ENCODE data around the gene HES3. TPM values are rescaled to one million over a fixed set of nuclear protein-coding genes. Genes with fewer than 3 reads are reported as not detected.

Gene HES3
- total RNA-seq, 4 donors from 2014 or later, result not detected

- Histone ChIP-seq H3K9me3 (no peaks in the 10 kb centered on the region), H3K27me3 (no peaks in the 10 kb centered on the region), H3K27ac (no peak overlapping the region), H3K36me3 (peaks cover 0 to 26% (median 0%) of the 10 kb centered on the region in 3 donors), H3K4me3 (no peak overlapping the region), H3K4me1 (peaks cover 0 to 14% (median 4%) of the 10 kb centered on the region in 4 donors)
- DNase-seq, result no peak
- TF ChIP-seq POLR2A (IDR thresholded peaks at IDR 0.05) (no peak), CTCF (IDR thresholded peaks at IDR 0.05) (no peak)
Observed at GRCh38 chr1:6252374-6252710, 8.4 kb downstream of the HES3 start.

- Histone ChIP-seq H3K9me3 (no peaks in the 10 kb centered on the region), H3K27me3 (no peaks in the 10 kb centered on the region), H3K4me1 (peaks cover 0 to 14% (median 4%) of the 10 kb centered on the region in 4 donors), H3K4me3 (no peak overlapping the region), H3K27ac (no peak overlapping the region), H3K36me3 (peaks cover 0 to 26% (median 0%) of the 10 kb centered on the region in 3 donors)
- TF ChIP-seq CTCF (IDR thresholded peaks at IDR 0.05) (no peak), POLR2A (IDR thresholded peaks at IDR 0.05) (no peak)
- DNase-seq, result no peak
Observed at GRCh38 chr1:6253380-6253779, 9.4 kb downstream of the HES3 start.

GRCh38 chr1:6254691-6255090 lies 10.7 kb downstream of the HES3 start:
- Histone ChIP-seq H3K4me1 (peaks cover 0 to 18% (median 2%) of the 10 kb centered on the region in 4 donors), H3K27ac (no peak overlapping the region), H3K36me3 (peaks cover 0 to 26% (median 0%) of the 10 kb centered on the region in 3 donors), H3K27me3 (no peaks in the 10 kb centered on the region), H3K4me3 (no peak overlapping the region), H3K9me3 (no peaks in the 10 kb centered on the region)
- TF ChIP-seq CTCF (IDR thresholded peaks at IDR 0.05), result no peak
- no peak for TF ChIP-seq POLR2A (IDR thresholded peaks at IDR 0.05)
- no peak for DNase-seq

- no peak for TF ChIP-seq CTCF (IDR thresholded peaks at IDR 0.05)
- no peak for TF ChIP-seq POLR2A (IDR thresholded peaks at IDR 0.05)
- H3K36me3 ChIP-seq, result peaks cover 0 to 26% (median 0%) of the 10 kb centered on the region in 3 donors
- no peak overlapping the region for H3K27ac ChIP-seq
- H3K27me3 ChIP-seq, result no peaks in the 10 kb centered on the region
- no peaks in the 10 kb centered on the region for H3K9me3 ChIP-seq
- peaks cover 2 to 21% (median 11%) of the 10 kb centered on the region in 4 donors for H3K4me1 ChIP-seq
- no peak for DNase-seq
- H3K4me3 ChIP-seq, result no peak overlapping the region
Observed at GRCh38 chr1:6256645-6257044, 12.7 kb downstream of the HES3 start.

GRCh38 chr1:6257541-6258069 lies 13.6 kb downstream of the HES3 start:
- H3K27me3 ChIP-seq, result no peaks in the 10 kb centered on the region
- no peaks in the 10 kb centered on the region for H3K9me3 ChIP-seq
- TF ChIP-seq CTCF (IDR thresholded peaks at IDR 0.05) (no peak), POLR2A (IDR thresholded peaks at IDR 0.05) (no peak)
- no peak overlapping the region for H3K4me3 ChIP-seq
- no peak for DNase-seq
- peaks cover 0 to 21% (median 0%) of the 10 kb centered on the region in 3 donors for H3K36me3 ChIP-seq
- H3K4me1 ChIP-seq, result peaks cover 2 to 23% (median 11%) of the 10 kb centered on the region in 4 donors
- H3K27ac ChIP-seq, result no peak overlapping the region

Data from Peyer's patch (tissue), 4 donors.